Measurements from ENCODE around the gene SSH2.

The SSH2 gene

DNA sequence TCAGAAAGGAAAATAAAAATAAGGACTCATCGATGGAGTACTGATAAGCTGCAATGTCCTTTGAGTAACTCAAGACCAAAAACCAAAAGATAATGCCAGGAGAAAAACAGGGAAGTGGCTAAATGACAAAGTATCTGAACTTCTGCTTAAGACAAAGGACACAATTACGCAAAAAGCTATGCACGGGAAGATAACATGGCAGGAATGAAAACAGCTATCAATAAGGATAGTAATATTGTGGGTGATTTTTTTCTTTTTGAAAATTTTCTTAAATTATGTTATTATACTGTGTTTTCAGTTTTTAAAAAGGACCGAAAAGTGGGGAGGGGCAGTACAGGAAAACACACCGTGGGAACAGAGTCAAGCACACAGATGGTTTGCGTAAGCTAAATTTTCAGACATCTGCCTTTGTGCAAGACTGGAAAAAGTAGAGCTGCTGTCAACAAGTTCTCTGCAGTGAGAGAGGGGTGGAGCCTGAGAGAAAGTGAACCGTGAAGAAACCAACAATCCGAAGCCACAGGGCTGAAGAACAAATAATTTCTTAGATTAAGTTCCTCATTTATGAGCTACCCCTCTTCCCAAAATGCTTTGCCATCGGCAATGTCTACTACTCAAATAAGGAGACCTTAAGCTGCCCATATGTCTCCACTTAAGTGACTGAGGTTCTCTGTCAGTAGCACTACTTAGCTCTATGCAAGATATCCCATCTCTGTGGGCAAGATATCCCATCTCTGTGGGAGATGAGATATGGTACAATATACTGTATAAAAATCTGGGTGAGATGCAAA, 207.4 kb downstream of the SSH2 start:
- ChIA-PET CTCF (interaction anchor here (1.3 to 2.4 kb wide), 3 partner anchors 57 to 106 kb away, joined by 4 to 11 read pairs (median 6); no protein-coding TSS in a partner anchor), POLR2A (interaction anchor here (1.1 kb wide), 1 partner anchor 37 kb away, joined by 3 read pairs; no protein-coding TSS in a partner anchor)
- H3K4me3 ChIP-seq (ENCODE audit: low read depth, low read length), result no peak overlapping the region
- DNase-seq (ENCODE audit: low read depth, low spot score), result no peak
- TF ChIP-seq, protein P1, sequence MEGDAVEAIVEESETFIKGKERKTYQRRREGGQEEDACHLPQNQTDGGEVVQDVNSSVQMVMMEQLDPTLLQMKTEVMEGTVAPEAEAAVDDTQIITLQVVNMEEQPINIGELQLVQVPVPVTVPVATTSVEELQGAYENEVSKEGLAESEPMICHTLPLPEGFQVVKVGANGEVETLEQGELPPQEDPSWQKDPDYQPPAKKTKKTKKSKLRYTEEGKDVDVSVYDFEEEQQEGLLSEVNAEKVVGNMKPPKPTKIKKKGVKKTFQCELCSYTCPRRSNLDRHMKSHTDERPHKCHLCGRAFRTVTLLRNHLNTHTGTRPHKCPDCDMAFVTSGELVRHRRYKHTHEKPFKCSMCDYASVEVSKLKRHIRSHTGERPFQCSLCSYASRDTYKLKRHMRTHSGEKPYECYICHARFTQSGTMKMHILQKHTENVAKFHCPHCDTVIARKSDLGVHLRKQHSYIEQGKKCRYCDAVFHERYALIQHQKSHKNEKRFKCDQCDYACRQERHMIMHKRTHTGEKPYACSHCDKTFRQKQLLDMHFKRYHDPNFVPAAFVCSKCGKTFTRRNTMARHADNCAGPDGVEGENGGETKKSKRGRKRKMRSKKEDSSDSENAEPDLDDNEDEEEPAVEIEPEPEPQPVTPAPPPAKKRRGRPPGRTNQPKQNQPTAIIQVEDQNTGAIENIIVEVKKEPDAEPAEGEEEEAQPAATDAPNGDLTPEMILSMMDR (IDR thresholded peaks at IDR 0.05; ENCODE audit: insufficient read depth, low read length, missing control alignments), result no peak

DNA sequence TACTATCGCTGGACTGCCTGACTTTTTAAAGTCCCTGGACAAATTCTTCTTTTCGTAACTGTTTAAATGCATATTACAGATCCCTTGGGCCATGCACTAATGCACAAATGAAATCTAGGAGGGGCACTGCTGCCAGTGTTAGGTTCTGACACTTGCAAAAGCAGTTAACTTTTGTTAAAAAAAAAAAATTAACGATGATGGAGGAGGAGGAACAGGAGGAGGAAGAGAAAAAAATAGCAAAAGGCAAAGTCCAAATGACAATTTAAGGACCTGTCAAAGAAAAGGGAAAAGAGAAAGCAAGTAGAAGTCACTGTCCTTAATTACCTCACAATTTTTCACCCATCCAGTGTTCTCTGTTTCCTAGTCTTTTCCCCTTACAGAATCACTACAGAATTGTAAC, 209.5 kb downstream of the SSH2 start:
- DNase-seq (ENCODE audit: low read depth, low spot score), result no peak
- TF ChIP-seq, protein P1 (IDR thresholded peaks at IDR 0.05; ENCODE audit: insufficient read depth, low read length, missing control alignments), result no peak
- CTCF ChIA-PET, result interaction anchor here (0.8 kb wide), 1 partner anchor 30 kb away, joined by 3 read pairs; no protein-coding TSS in a partner anchor
- POLR2A ChIA-PET, result no interaction called here
- no peak overlapping the region for H3K4me3 ChIP-seq (ENCODE audit: low read depth, low read length)

DNA sequence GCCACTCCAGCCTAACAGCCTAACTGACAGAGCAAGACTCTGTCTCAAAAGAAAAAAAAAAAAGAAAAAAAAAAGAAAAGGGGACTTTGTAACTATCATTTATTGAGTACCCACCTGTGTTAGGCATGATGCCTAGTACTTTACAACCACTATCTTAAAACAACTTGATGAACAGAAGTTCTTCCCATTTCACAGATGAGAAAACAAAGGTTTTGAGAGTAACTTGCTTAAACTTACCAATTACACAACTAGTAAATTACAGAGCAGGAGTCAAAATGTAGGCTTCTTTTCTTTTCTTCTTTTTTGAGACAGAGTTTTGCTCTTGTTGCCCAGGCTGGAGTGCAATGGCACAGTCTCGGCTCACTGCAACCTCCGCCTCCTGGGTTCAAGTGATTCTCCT, 210.6 kb downstream of the SSH2 start:
- ChIA-PET POLR2A (no interaction called here), CTCF (no interaction called here)
- no peak overlapping the region for H3K4me3 ChIP-seq (ENCODE audit: low read depth, low read length)
- DNase-seq (ENCODE audit: low read depth, low spot score), result no peak
- TF ChIP-seq, protein P1 (IDR thresholded peaks at IDR 0.05; ENCODE audit: insufficient read depth, low read length, missing control alignments), result no peak

DNA sequence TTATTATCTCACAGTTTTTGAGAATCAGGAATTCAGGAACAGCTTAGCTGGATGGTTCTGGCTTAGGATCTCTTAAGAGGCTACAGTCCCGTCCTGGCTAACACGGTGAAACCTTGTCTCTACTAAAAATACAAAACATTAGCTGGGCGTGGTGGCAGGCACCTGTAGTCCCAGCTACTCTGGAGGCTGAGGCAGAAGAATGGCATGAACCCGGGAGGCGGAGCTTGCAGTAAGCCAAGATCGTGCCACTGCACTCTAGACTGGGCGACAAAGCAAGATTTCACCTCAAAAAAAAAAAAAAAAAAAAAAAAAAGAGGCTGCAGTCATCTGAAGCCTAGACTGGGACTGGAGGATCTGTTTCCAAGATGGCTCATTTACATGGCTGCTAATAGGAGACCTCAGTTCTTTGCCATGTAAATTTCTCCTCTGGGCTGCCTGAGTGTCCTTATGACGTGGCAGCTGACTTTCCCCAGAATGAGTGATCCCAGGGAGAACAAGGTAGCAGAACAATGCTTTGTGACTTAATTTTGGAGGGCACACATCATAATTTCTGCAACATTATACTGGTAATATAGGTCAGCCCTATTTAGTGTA, 211.5 kb downstream of the SSH2 start:
- ChIA-PET POLR2A (no interaction called here), CTCF (interaction anchor here (1.2 kb wide), 1 partner anchor 9 kb away, joined by 3 read pairs; no protein-coding TSS in a partner anchor)
- no peak for DNase-seq (ENCODE audit: low read depth, low spot score)
- no peak overlapping the region for H3K4me3 ChIP-seq (ENCODE audit: low read depth, low read length)
- TF ChIP-seq, protein P1 (IDR thresholded peaks at IDR 0.05; ENCODE audit: insufficient read depth, low read length, missing control alignments), result no peak

DNA sequence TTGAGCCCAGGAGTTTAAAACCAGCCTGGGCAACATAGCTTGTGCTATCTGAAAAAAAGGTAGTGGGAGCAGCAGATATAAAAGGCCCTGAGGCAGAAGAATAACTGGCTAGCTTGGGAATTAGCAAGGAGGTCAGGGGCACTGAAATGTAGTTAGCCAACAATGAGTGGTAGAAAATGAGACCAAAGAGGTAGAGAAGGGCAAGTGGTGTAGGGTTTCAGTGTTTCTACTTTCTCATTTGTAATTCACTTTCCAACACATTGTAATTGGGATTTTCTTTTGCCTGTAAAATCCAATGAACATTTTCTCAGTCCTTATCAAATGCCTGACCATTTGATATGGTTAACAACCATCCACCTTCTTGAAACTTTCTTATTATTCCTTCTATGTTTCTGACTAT, 212.2 kb downstream of the SSH2 start:
- POLR2A ChIA-PET, result no interaction called here
- H3K4me3 ChIP-seq (ENCODE audit: low read depth, low read length), result no peak overlapping the region
- CTCF ChIA-PET, result interaction anchor here (1.2 kb wide), 1 partner anchor 8 kb away, joined by 3 read pairs; no protein-coding TSS in a partner anchor
- DNase-seq (ENCODE audit: low read depth, low spot score), result no peak
- TF ChIP-seq, protein P1 (IDR thresholded peaks at IDR 0.05; ENCODE audit: insufficient read depth, low read length, missing control alignments), result no peak

DNA sequence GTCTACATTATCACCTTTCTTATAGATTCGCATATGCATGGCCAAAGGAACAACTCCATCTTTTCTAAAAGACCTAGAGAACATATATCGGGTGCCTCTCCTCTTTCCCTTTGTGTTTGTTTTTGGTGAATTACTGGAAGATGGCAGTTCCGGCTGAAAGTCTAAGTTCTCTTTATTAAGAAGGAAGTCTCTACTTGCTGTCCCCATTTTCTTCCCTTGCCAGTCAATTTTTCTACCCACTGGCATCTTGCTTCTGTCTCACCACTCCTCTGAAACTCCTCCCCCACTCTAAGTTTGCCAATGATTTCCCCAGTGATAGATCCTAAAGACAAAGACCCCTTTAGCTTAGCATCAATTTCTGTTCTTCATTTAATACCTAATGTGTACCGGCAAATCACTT, 213.5 kb downstream of the SSH2 start:
- ChIA-PET CTCF (no interaction called here), POLR2A (no interaction called here)
- DNase-seq (ENCODE audit: low read depth, low spot score), result no peak
- TF ChIP-seq, protein P1 (IDR thresholded peaks at IDR 0.05; ENCODE audit: insufficient read depth, low read length, missing control alignments), result no peak
- H3K4me3 ChIP-seq (ENCODE audit: low read depth, low read length), result no peak overlapping the region

All from AG04449 (cell line).